MG63 (cell line): ENCODE data around the gene GSC. TPM values are rescaled to one million over a fixed set of nuclear protein-coding genes. Genes with fewer than 3 reads are reported as not detected.
A peak's percentile ranks its signal among the peaks of the same experiment; 100 is the strongest.
"Not testable (repeated sequence)": the region's sequence is repeated elsewhere in the genome, so short reads cannot be mapped to it uniquely, and the experiment has no call there.

Experiments used
- DNase-seq: peaks from one replicate; pipeline ENCODE4 v3.0.0-alpha.2; 2020
- H3K27me3 ChIP-seq: fragments of 250-450 bp; sonication (Bioruptor Pico); 2 replicates; pipeline ENCODE4 v1.5.1; 2020; ENCODE audit warnings: mild to moderate bottlenecking, moderate library complexity
- H3K36me3 ChIP-seq: fragments of 250-450 bp; sonication (Bioruptor Pico); 2 replicates; pipeline ENCODE4 v1.5.1; 2020; ENCODE audit warnings: mild to moderate bottlenecking, moderate library complexity
- H3K4me3 ChIP-seq: fragments of 250-450 bp; sonication (Bioruptor Pico); 2 replicates; pipeline ENCODE4 v1.5.1; 2020; ENCODE audit warnings: mild to moderate bottlenecking, moderate library complexity
- H3K9me3 ChIP-seq: fragments of 250-450 bp; sonication (Bioruptor Pico); 2 replicates; pipeline ENCODE4 v1.5.1; 2020; ENCODE audit warnings: mild to moderate bottlenecking, moderate library complexity
- total RNA-seq: library from RNA; depleted of rRNA; stranded (reverse); fragments of >200 nt; shearing (Covaris generic); gene quantifications from 2 replicates; pipeline ENCODE4 v1.2.3, GENCODE V29; 2014; ENCODE audit warnings: low replicate concordance

The GSC gene
- total RNA-seq, 1 experiment from 2014 or later: 0.26 TPM

GRCh38 chr14:94756310-94756882 lies 13.5 kb downstream of the GSC start:
- no peaks in the 10 kb centered on the region for H3K27me3 ChIP-seq
- no peaks in the 10 kb centered on the region for H3K36me3 ChIP-seq
- no peaks in the 10 kb centered on the region for H3K9me3 ChIP-seq
- DNase-seq: no peak
- no peak overlapping the region for H3K4me3 ChIP-seq

- DNase-seq: no peak
- Histone ChIP-seq H3K36me3 (no peaks in the 10 kb centered on the region), H3K9me3 (no peaks in the 10 kb centered on the region), H3K4me3 (no peak overlapping the region), H3K27me3 (no peaks in the 10 kb centered on the region)
Measured at GRCh38 chr14:94754391-94754942, 15.4 kb downstream of the GSC start.

DNA sequence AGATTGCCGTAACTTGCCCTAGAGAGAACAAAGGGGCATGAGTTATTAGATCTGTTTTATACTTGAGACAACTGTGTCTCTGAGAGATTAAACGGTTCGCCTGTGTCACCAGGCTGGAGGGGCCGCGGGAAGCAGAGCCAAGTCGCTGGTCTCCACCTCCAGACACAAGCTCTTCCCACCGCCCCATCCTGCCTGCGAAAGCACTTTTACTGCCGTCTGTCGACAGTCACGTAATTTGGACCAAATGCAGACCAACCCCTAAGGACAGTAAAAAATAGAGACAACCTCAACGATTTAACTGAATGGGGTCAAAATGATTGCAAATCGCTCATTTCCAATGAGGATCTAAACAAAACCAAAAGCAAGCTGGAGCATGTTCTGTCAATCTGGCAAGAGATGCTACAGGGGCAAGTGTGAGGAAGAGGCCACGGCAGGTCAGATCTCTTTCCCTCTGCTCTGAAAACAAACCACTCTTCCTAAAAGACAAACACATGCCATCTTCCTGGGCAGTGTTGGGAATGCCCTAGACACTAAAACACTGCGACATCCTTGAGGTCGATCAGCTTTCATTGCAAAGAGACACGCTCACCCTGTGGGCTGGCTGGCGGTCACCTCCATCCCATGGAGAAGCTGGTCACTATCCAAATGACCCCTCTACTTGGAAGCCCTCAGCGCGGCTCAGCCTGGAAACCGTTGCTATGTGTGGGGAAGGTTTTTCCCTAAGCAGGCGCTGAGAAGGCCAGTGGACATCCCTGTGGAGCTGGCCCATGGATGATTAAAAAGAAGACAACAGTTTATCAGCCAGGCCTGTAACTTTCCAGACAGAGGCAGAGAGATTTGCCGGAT lies 17.1 kb downstream of the GSC start:
- no peak for DNase-seq
- no peaks in the 10 kb centered on the region for H3K9me3 ChIP-seq
- H3K36me3 ChIP-seq: no peaks in the 10 kb centered on the region
- H3K4me3 ChIP-seq: no peak overlapping the region
- H3K27me3 ChIP-seq: no peaks in the 10 kb centered on the region

DNA sequence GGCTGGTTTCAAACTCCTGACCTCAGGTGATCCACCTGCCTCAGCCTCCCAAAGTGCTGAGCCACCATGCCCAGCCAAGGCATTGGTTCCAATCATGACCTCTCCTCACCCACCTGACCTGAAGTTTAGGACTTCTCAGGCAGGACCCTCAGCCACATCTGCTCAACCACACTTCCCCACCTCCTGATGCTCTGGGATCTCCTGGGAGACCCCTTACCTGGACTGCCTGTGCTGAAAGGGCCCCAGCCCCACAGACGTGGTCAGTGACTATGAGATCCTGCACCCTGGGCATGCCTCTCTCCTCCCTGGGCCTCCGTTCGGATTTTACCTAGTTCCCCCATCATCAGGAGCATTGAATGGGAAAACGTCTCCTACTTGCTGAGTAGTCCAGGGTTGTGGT lies 18.0 kb downstream of the GSC start:
- H3K27me3 ChIP-seq: no peaks in the 10 kb centered on the region
- no peak overlapping the region for H3K4me3 ChIP-seq
- DNase-seq: no peak
- no peaks in the 10 kb centered on the region for H3K9me3 ChIP-seq
- no peaks in the 10 kb centered on the region for H3K36me3 ChIP-seq

DNA sequence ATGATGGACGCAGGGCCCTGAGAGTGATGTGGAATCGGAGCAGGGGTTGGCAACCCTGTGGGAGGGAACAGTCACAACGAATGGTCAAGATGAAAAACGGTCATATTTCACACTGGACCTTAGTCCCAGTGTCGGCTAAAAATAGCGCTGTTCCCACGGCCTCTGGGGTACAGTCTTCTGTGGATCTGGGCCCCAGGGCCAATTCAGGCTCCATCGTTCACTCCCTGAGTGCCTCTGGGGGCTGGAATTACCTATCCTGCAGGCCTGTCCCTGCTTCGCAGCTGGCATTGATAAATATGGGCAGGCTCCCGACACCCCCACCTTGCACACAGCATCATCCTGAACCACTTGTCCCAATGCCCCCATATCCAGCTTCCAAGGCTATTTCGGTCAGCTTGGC lies 18.6 kb downstream of the GSC start:
- Histone ChIP-seq H3K27me3 (no peaks in the 10 kb centered on the region), H3K4me3 (no peak overlapping the region), H3K9me3 (no peaks in the 10 kb centered on the region), H3K36me3 (no peaks in the 10 kb centered on the region)
- DNase-seq: no peak

DNA sequence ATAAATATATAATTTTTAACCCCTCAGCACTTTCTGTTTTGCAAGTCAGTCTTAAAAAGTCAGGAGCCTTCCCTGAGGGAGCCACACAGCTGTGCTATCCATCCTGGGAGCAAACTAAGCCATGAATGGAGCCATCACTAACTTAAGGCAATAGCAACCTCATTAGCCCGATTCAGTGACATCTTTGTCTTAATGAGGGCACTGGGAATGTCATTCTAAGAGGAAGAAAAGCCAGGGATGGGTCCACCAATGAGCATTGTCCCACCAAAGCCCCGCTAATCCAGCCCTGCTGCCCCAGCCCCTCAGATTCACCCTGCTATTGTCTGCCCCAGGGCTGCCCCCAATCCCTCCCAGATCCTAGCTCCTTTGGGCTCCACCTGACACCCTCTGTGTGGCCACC lies 19.5 kb downstream of the GSC start:
- Histone ChIP-seq H3K4me3 (no peak overlapping the region), H3K27me3 (no peaks in the 10 kb centered on the region), H3K36me3 (no peaks in the 10 kb centered on the region), H3K9me3 (no peaks in the 10 kb centered on the region)
- DNase-seq: no peak

GRCh38 chr14:94748667-94749347 lies 21.1 kb downstream of the GSC start:
- peak; percentile 9 for DNase-seq
- H3K9me3 ChIP-seq: no peaks in the 10 kb centered on the region
- H3K36me3 ChIP-seq: no peaks in the 10 kb centered on the region
- H3K4me3 ChIP-seq: no peak overlapping the region
- H3K27me3 ChIP-seq: no peaks in the 10 kb centered on the region

GRCh38 chr14:94747739-94748138 lies 22.2 kb downstream of the GSC start:
- no peaks in the 10 kb centered on the region for H3K36me3 ChIP-seq
- H3K9me3 ChIP-seq: no peaks in the 10 kb centered on the region
- no peaks in the 10 kb centered on the region for H3K27me3 ChIP-seq
- no peak for DNase-seq
- no peak overlapping the region for H3K4me3 ChIP-seq

GRCh38 chr14:94747153-94747552 lies 22.8 kb downstream of the GSC start:
- DNase-seq, H3K36me3 ChIP-seq, H3K27me3 ChIP-seq, H3K9me3 ChIP-seq, H3K4me3 ChIP-seq: not testable (repeated sequence)

- H3K36me3 ChIP-seq: no peaks in the 10 kb centered on the region
- no peaks in the 10 kb centered on the region for H3K27me3 ChIP-seq
- DNase-seq: no peak
- no peaks in the 10 kb centered on the region for H3K9me3 ChIP-seq
- no peak overlapping the region for H3K4me3 ChIP-seq
Measured at GRCh38 chr14:94746131-94746530, 23.8 kb downstream of the GSC start.

- no peaks in the 10 kb centered on the region for H3K27me3 ChIP-seq
- H3K4me3 ChIP-seq: no peak overlapping the region
- DNase-seq: peak; percentile 1
- H3K9me3 ChIP-seq: no peaks in the 10 kb centered on the region
- H3K36me3 ChIP-seq: no peaks in the 10 kb centered on the region
Measured at GRCh38 chr14:94738751-94739150, 31.2 kb downstream of the GSC start.

DNA sequence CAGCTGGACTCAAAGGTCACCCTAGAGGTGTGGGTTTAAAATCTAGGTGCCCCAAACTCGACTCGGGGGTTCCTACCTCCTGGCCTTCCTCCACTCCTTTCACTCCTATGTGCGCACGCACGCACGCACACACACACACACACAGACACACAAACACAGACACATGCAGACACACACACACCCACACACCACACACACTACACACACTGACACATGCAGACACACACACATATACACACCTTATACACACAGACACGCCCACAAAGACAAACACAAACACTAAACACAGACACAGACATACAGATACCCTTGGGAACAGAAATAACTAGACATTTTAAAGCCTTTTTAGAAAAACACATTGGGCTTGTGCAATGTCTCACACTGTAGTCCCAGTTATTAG lies 31.8 kb downstream of the GSC start:
- Histone ChIP-seq H3K4me3 (no peak overlapping the region), H3K36me3 (no peaks in the 10 kb centered on the region), H3K9me3 (no peaks in the 10 kb centered on the region), H3K27me3 (no peaks in the 10 kb centered on the region)
- no peak for DNase-seq

- no peaks in the 10 kb centered on the region for H3K36me3 ChIP-seq
- DNase-seq: no peak
- H3K9me3 ChIP-seq: no peaks in the 10 kb centered on the region
- H3K27me3 ChIP-seq: no peaks in the 10 kb centered on the region
- no peak overlapping the region for H3K4me3 ChIP-seq
Measured at GRCh38 chr14:94728950-94729349, 41.0 kb downstream of the GSC start.

- not testable (repeated sequence) for H3K4me3 ChIP-seq, H3K27me3 ChIP-seq, DNase-seq, H3K36me3 ChIP-seq, H3K9me3 ChIP-seq
Measured at GRCh38 chr14:94728440-94728839, 41.5 kb downstream of the GSC start.

DNA sequence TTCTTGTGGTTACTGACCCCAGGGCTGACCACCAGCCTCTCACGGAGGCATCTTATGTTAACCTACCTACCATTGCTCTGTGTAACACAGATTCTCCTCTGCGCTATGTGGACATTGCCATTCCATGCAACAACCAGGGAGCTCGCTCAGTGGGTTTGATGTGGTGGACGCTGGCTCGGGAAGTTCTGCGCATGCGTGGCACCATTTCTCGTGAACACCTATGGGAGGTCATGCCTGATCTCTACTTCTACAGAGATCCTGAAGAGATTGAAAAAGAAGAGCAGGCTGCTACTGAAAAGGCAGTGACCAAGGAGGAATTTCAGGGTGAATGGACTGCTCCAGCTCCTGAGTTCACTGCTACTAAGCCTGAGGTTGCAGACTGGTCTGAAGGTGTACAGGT lies 43.3 kb downstream of the GSC start:
- H3K27me3 ChIP-seq, H3K4me3 ChIP-seq, DNase-seq, H3K9me3 ChIP-seq, H3K36me3 ChIP-seq: not testable (repeated sequence)

- Histone ChIP-seq H3K9me3 (no peaks in the 10 kb centered on the region), H3K36me3 (no peaks in the 10 kb centered on the region), H3K27me3 (no peaks in the 10 kb centered on the region), H3K4me3 (no peak overlapping the region)
- DNase-seq: no peak
Measured at GRCh38 chr14:94724993-94725392, 44.9 kb downstream of the GSC start.

- Histone ChIP-seq H3K9me3 (no peaks in the 10 kb centered on the region), H3K27me3 (no peaks in the 10 kb centered on the region), H3K4me3 (no peak overlapping the region), H3K36me3 (no peaks in the 10 kb centered on the region)
- DNase-seq: no peak
Measured at GRCh38 chr14:94722397-94722796, 47.5 kb downstream of the GSC start.
